ENCODE measurements around the gene HPGD.

Gene HPGD

GRCh38 chr4:174522183-174523024 lies at the start of gene HPGD:
Gene HPGD, minus strand, starts transcription at chr4:174522488. Its CDS starts 37 bp downstream, at chr4:174522451.
- H3K4me3 ChIP-seq (ENCODE audit: low read length): peak within 1 kb of the TSS; percentile 59
- TF ChIP-seq ZNF274 (IDR thresholded peaks at IDR 0.05; ENCODE audit: low read depth, low read length): no peak

GRCh38 chr4:174564529-174564928 lies 42.2 kb upstream of the HPGD start:
- H3K4me3 ChIP-seq (ENCODE audit: low read length): no peak overlapping the region
- no peak for TF ChIP-seq ZNF274 (IDR thresholded peaks at IDR 0.05; ENCODE audit: low read depth, low read length)

GRCh38 chr4:174563399-174563798 lies 41.1 kb upstream of the HPGD start:
- no peak for TF ChIP-seq ZNF274 (IDR thresholded peaks at IDR 0.05; ENCODE audit: low read depth, low read length)

GRCh38 chr4:174561560-174561959 lies 39.3 kb upstream of the HPGD start:
- no peak for TF ChIP-seq ZNF274 (IDR thresholded peaks at IDR 0.05; ENCODE audit: low read depth, low read length)
- H3K4me3 ChIP-seq (ENCODE audit: low read length): no peak overlapping the region

More at GRCh38 chr4:174563399-174563798, 41.1 kb upstream of the HPGD start:
- H3K4me3 ChIP-seq (ENCODE audit: low read length): no peak overlapping the region

GRCh38 chr4:174559894-174560293 lies 37.6 kb upstream of the HPGD start:
- H3K4me3 ChIP-seq (ENCODE audit: low read length): no peak overlapping the region
- no peak for TF ChIP-seq ZNF274 (IDR thresholded peaks at IDR 0.05; ENCODE audit: low read depth, low read length)

GRCh38 chr4:174555789-174556630 lies 33.7 kb upstream of the HPGD start:
- no peak overlapping the region for H3K4me3 ChIP-seq (ENCODE audit: low read length)
- TF ChIP-seq ZNF274 (IDR thresholded peaks at IDR 0.05; ENCODE audit: low read depth, low read length): no peak

- H3K4me3 ChIP-seq (ENCODE audit: low read length): no peak overlapping the region
- TF ChIP-seq ZNF274 (IDR thresholded peaks at IDR 0.05; ENCODE audit: low read depth, low read length): no peak
Observed at GRCh38 chr4:174554231-174554728, 32.0 kb upstream of the HPGD start.

- no peak for TF ChIP-seq ZNF274 (IDR thresholded peaks at IDR 0.05; ENCODE audit: low read depth, low read length)
- H3K4me3 ChIP-seq (ENCODE audit: low read length): no peak overlapping the region
Observed at GRCh38 chr4:174553828-174554227, 31.5 kb upstream of the HPGD start.

GRCh38 chr4:174553031-174553430 lies 30.7 kb upstream of the HPGD start:
- no peak for TF ChIP-seq ZNF274 (IDR thresholded peaks at IDR 0.05; ENCODE audit: low read depth, low read length)
- H3K4me3 ChIP-seq (ENCODE audit: low read length): no peak overlapping the region

- no peak for TF ChIP-seq ZNF274 (IDR thresholded peaks at IDR 0.05; ENCODE audit: low read depth, low read length)
- no peak overlapping the region for H3K4me3 ChIP-seq (ENCODE audit: low read length)
Observed at GRCh38 chr4:174550541-174550940, 28.3 kb upstream of the HPGD start.

- TF ChIP-seq ZNF274 (IDR thresholded peaks at IDR 0.05; ENCODE audit: low read depth, low read length): no peak
- H3K4me3 ChIP-seq (ENCODE audit: low read length): no peak overlapping the region
Observed at GRCh38 chr4:174549721-174550120, 27.4 kb upstream of the HPGD start.

- no peak overlapping the region for H3K4me3 ChIP-seq (ENCODE audit: low read length)
- TF ChIP-seq ZNF274 (IDR thresholded peaks at IDR 0.05; ENCODE audit: low read depth, low read length): no peak
Observed at GRCh38 chr4:174545268-174545667, 23.0 kb upstream of the HPGD start.

GRCh38 chr4:174544496-174544895 lies 22.2 kb upstream of the HPGD start:
- H3K4me3 ChIP-seq (ENCODE audit: low read length): no peak overlapping the region
- no peak for TF ChIP-seq ZNF274 (IDR thresholded peaks at IDR 0.05; ENCODE audit: low read depth, low read length)

- no peak for TF ChIP-seq ZNF274 (IDR thresholded peaks at IDR 0.05; ENCODE audit: low read depth, low read length)
- no peak overlapping the region for H3K4me3 ChIP-seq (ENCODE audit: low read length)
Observed at GRCh38 chr4:174540175-174540574, 17.9 kb upstream of the HPGD start.

- no peak for TF ChIP-seq ZNF274 (IDR thresholded peaks at IDR 0.05; ENCODE audit: low read depth, low read length)
Observed at GRCh38 chr4:174539571-174539970, 17.3 kb upstream of the HPGD start.

More at GRCh38 chr4:174539571-174539970, 17.3 kb upstream of the HPGD start:
- H3K4me3 ChIP-seq (ENCODE audit: low read length): no peak overlapping the region
